ENCODE data around the gene SAMM50.

Gene SAMM50

DNA sequence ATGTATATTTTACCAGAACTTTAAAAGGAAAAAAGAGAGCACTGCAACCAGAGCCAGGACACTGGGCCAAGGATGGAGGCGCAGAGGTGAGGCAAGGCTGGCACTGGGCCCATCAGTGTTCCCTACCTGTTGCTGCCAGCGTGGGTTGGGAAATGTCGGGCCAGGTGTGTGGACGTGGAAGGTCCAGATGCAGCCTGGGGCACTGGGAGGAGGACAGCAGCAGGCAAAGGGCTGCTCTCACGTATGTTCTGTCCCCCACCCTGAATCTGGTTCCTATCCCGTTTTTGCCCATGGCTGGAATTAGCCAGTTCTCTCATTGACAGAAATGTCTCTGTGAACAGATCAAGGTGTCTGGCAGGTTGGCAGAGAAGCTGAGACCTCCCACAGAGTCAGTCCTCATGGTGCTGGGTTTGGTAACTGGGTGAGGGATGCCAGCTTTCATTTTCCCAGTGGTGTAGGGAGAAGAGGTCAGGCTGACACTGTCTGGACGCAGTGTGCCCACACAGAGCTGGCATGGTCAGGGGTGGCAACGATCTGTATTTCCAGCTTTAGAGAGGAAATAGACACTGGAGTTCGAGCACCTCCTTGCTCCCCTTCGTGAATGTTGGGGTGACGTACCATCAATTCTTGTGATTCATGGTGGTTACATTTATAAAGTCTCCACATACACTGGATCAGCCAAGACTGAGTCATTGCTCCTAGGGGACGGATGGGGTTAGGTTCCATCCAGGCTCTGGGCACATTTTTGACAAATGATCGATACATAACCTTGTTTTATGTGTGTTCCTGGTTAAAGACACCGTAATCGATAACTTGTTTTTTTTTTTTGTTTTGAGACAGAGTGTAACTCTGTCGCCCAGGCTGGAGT, 35.9 kb upstream of the SAMM50 start:
- in situ Hi-C loops (cut with MboI; ENCODE audit: low pct_unique_long_range_greater_than_20kb, low sequenced_read_pairs, unreplicated experiment), result no loop called here
- TF ChIP-seq, protein P1, sequence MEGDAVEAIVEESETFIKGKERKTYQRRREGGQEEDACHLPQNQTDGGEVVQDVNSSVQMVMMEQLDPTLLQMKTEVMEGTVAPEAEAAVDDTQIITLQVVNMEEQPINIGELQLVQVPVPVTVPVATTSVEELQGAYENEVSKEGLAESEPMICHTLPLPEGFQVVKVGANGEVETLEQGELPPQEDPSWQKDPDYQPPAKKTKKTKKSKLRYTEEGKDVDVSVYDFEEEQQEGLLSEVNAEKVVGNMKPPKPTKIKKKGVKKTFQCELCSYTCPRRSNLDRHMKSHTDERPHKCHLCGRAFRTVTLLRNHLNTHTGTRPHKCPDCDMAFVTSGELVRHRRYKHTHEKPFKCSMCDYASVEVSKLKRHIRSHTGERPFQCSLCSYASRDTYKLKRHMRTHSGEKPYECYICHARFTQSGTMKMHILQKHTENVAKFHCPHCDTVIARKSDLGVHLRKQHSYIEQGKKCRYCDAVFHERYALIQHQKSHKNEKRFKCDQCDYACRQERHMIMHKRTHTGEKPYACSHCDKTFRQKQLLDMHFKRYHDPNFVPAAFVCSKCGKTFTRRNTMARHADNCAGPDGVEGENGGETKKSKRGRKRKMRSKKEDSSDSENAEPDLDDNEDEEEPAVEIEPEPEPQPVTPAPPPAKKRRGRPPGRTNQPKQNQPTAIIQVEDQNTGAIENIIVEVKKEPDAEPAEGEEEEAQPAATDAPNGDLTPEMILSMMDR (IDR thresholded peaks at IDR 0.05; ENCODE audit: extremely low read depth, insufficient read depth, missing control alignments), result no peak
- DNase-seq (ENCODE audit: low spot score), result no peak

DNA sequence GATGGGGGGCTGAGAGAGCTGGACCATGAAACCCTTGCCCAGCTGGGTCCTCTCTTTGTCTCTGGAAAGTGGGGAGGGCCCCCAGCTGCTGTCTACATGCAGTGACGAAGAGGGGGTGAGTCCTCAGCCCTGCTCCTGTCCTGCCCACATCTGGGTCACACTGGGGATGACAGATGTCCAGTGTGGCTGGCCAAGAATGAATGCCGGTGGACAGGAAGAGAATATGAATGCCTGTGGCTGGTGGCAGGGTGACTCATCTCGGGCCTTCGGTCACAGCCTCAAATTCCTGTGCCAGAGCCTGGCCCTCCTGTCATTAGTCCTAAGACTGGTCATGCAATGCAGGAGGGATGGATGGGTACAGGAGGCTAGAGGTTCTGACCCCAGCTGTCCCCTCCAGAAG, 33.9 kb upstream of the SAMM50 start:
- in situ Hi-C loops (cut with MboI; ENCODE audit: low pct_unique_long_range_greater_than_20kb, low sequenced_read_pairs, unreplicated experiment), result no loop called here
- DNase-seq (ENCODE audit: low spot score), result no peak
- TF ChIP-seq, protein P1 (IDR thresholded peaks at IDR 0.05; ENCODE audit: extremely low read depth, insufficient read depth, missing control alignments), result no peak

DNA sequence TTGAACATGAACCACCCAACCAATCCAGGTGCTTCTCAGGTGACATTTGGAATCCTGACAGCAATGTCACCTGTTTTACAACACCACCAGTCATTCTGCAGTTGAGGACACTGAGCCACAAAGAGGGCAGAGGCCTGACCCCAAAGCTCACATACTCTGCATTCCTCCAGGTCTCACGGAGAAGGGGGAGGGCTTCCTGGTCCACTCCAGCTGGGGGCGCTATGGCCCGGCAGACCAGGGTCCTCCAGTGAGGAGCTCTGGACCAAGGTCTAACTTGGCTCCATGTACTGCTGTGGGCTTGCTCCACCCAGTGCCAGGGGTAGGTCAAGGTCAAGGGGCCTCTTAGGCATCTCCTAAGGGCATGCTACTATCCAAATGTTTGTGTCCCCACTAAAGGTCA, 33.1 kb upstream of the SAMM50 start:
- DNase-seq (ENCODE audit: low spot score), result no peak
- in situ Hi-C loops (cut with MboI; ENCODE audit: low pct_unique_long_range_greater_than_20kb, low sequenced_read_pairs, unreplicated experiment), result no loop called here
- TF ChIP-seq, protein P1 (IDR thresholded peaks at IDR 0.05; ENCODE audit: extremely low read depth, insufficient read depth, missing control alignments), result no peak

DNA sequence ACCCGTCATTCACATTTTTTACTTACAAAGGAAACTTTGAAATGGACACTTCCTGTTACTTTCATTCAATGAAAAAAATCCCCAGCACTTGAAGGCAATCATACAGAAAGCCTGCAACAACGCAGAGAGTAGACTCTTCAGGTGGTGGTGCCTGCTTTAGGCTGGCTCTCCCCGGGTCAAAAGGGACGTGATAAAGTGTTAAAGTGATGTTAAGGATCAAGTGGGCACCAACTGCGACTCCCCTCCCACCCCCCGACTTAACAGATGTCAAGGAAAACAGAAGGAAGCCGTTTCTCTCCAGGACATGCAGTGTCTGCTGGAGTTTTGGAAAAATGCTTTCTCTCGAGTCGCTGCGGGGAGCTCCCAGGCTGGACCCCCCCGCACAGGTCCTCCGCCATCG, 32.1 kb upstream of the SAMM50 start:
- in situ Hi-C loops (cut with MboI; ENCODE audit: low pct_unique_long_range_greater_than_20kb, low sequenced_read_pairs, unreplicated experiment), result no loop called here
- TF ChIP-seq, protein P1 (IDR thresholded peaks at IDR 0.05; ENCODE audit: extremely low read depth, insufficient read depth, missing control alignments), result no peak
- DNase-seq (ENCODE audit: low spot score), result peak; percentile 72

DNA sequence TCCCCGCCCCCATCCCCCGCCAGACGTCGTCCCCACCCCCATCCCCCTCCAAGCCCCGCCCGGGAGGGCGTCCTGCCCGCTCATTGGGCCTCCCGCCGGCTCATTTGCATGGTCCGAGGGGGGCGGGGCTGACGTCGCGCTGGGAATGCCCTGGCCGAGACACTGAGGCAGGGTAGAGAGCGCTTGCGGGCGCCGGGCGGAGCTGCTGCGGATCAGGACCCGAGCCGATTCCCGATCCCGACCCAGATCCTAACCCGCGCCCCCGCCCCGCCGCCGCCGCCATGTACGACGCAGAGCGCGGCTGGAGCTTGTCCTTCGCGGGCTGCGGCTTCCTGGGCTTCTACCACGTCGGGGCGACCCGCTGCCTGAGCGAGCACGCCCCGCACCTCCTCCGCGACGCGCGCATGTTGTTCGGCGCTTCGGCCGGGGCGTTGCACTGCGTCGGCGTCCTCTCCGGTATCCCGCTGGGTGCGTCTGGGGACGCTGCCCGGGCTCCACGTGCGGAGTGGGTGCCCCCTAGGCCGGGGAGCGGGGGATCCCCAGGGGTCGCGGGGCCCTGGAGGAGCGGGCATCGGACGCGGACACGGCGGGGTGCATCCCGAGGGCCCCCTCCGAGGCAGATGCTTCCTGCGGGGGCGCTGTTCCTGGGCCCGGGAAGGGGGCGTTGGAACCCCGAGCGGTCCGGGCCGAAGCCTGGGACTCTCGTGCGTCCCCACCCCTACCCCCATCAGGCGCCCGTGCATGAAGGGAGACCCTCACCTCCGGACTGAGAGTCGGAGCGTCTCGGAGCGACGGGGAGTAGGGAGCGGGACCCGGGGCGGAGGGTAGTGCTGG, 31.4 kb upstream of the SAMM50 start, which contains the start of gene PNPLA3:
Gene PNPLA3, plus strand, starts transcription at position 175 of the 834 bp plus-strand sequence. Its CDS starts 107 bp downstream, at position 282.
- peak; percentile 89 for DNase-seq (ENCODE audit: low spot score)
- in situ Hi-C loops (cut with MboI; ENCODE audit: low pct_unique_long_range_greater_than_20kb, low sequenced_read_pairs, unreplicated experiment), result no loop called here
- TF ChIP-seq, protein P1 (IDR thresholded peaks at IDR 0.05; ENCODE audit: extremely low read depth, insufficient read depth, missing control alignments), result no peak

DNA sequence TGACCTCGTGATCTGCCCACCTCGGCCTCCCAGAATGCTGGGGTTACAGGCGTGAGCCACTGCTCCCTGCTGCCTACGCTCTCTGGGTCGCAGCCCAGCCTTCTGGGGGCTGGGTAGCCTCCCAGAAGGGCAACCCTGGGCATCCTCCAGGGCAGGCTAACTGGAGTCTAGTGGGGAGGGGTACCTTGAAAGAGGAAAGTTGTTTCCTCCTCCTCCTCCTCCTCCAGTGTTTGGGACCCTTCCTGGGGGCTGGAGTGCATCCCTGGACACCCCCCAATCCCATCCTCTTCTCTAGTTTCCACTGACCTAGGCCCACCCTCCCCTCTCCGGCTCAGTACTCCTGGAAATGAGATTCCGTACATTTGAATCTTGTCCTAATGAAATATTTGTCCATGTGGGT, 30.4 kb upstream of the SAMM50 start:
- DNase-seq (ENCODE audit: low spot score), result no peak
- in situ Hi-C loops (cut with MboI; ENCODE audit: low pct_unique_long_range_greater_than_20kb, low sequenced_read_pairs, unreplicated experiment), result no loop called here
- TF ChIP-seq, protein P1 (IDR thresholded peaks at IDR 0.05; ENCODE audit: extremely low read depth, insufficient read depth, missing control alignments), result no peak

Data from GM13977 (cell line).